Suprapubic skin (tissue), 4 donors: ENCODE results near the gene RPS8. TPM values are rescaled to one million over a fixed set of nuclear protein-coding genes. Genes with fewer than 3 reads are reported as not detected.
"Not testable (repeated sequence)": the region's sequence is repeated elsewhere in the genome, so short reads cannot be mapped to it uniquely, and the experiment has no call there.

Source experiments
- DNase-seq, 2 donors: peaks; one replicate each; pipeline ENCODE4 v3.0.0-alpha.2; 2019; ENCODE audit warnings: low spot score in 2 of 2
- H3K27ac ChIP-seq: fragments of 200-600 bp; sonication (generic); one replicate; pipeline ENCODE4 v1.5.1; 2019
- H3K27me3 ChIP-seq: fragments of 200-600 bp; sonication (generic); one replicate; pipeline ENCODE4 v1.5.1; 2019
- H3K36me3 ChIP-seq: fragments of 200-600 bp; sonication (generic); one replicate; pipeline ENCODE4 v1.5.1; 2019
- H3K4me1 ChIP-seq: fragments of 200-600 bp; sonication (generic); one replicate; pipeline ENCODE4 v1.5.1; 2019
- H3K4me3 ChIP-seq: fragments of 200-600 bp; sonication (generic); one replicate; pipeline ENCODE4 v1.5.1; 2019; ENCODE audit warnings: mild to moderate bottlenecking
- H3K9me3 ChIP-seq: fragments of 200-600 bp; sonication (generic); one replicate; pipeline ENCODE4 v1.5.1; 2019
- CTCF ChIP-seq, 2 donors: fragments of 200-600 bp in 1 of 2; fragments of 450-650 bp in 1 of 2; sonication (generic) in 1 of 2; IDR thresholded peaks; one replicate each; pipeline ENCODE4 v1.5.1; 2016 to 2019; ENCODE audit warnings: antibody characterized with exemption in 2 of 2, mild to moderate bottlenecking in 1 of 2, moderate library complexity in 1 of 2
- EP300 ChIP-seq: sonication (generic); formaldehyde crosslinking; IDR thresholded peaks from one replicate; pipeline ENCODE4 v1.6.1; 2017; ENCODE audit warnings: antibody characterized with exemption
- POLR2A ChIP-seq, 2 donors: fragments of 450-650 bp; IDR thresholded peaks; one replicate each; pipeline ENCODE4 v1.6.1; 2017; ENCODE audit warnings: antibody characterized with exemption in 2 of 2, mild to moderate bottlenecking in 2 of 2, moderate library complexity in 2 of 2
- POLR2AphosphoS5 ChIP-seq, 3 donors: sonication (generic); formaldehyde crosslinking; IDR thresholded peaks; one replicate each; pipeline ENCODE4 v1.6.1; 2017; ENCODE audit warnings: antibody characterized with exemption in 3 of 3
- WGBS: methylation state at CpG from one replicate; pipeline ENCODE4 v1.1.5; 2018; 5-methylcytosine and 5-hydroxymethylcytosine counted together
- total RNA-seq, 4 donors: library from RNA; depleted of rRNA; stranded (reverse); fragments of >200 nt; gene quantifications; one replicate each; pipeline ENCODE4 v1.1.0, GENCODE V29; 2016

RPS8 gene
- total RNA-seq, 4 donors from 2014 or later: 1,858 to 3,271 (median 2,807) TPM

GRCh38 chr1:44811234-44811633, 35.9 kb downstream of the RPS8 start:
- H3K4me1 ChIP-seq: peaks cover 94% of the 10 kb centered on the region
- peaks cover 3% of the 10 kb centered on the region for H3K36me3 ChIP-seq
- no peaks in the 10 kb centered on the region for H3K27me3 ChIP-seq
- DNase-seq: peak in 1 of 2 donors; percentile 12
- TF ChIP-seq EP300 (no peak), POLR2AphosphoS5 (IDR thresholded peaks at IDR 0.05) (no peak)
- H3K27ac ChIP-seq: peak overlapping the region; percentile 94
- no peak overlapping the region for H3K4me3 ChIP-seq
- 60% methylated on average over 8 of the region's 8 CpGs for WGBS
- no peaks in the 10 kb centered on the region for H3K9me3 ChIP-seq

GRCh38 chr1:44812822-44813543, 37.6 kb downstream of the RPS8 start:
- no peaks in the 10 kb centered on the region for H3K27me3 ChIP-seq
- H3K4me3 ChIP-seq: peak overlapping the region; percentile 53
- WGBS: 71% methylated on average over 34 of the region's 48 CpGs
- no peak for TF ChIP-seq EP300
- TF ChIP-seq CTCF (IDR thresholded peaks at IDR 0.05): no peak
- no peak for TF ChIP-seq POLR2AphosphoS5 (IDR thresholded peaks at IDR 0.05)
- no peak for TF ChIP-seq POLR2A (IDR thresholded peaks at IDR 0.05)
- H3K4me1 ChIP-seq: peaks cover 79% of the 10 kb centered on the region
- DNase-seq: peak in 1 of 2 donors; percentile 80
- no peaks in the 10 kb centered on the region for H3K36me3 ChIP-seq
- H3K9me3 ChIP-seq: no peaks in the 10 kb centered on the region
- peak overlapping the region; percentile 94 for H3K27ac ChIP-seq

GRCh38 chr1:44815926-44816325, 40.6 kb downstream of the RPS8 start:
- Histone ChIP-seq H3K4me1 (peaks cover 67% of the 10 kb centered on the region), H3K27ac (peak overlapping the region; percentile 42)
- not testable (repeated sequence) for H3K4me3 ChIP-seq, DNase-seq, H3K36me3 ChIP-seq, H3K9me3 ChIP-seq, H3K27me3 ChIP-seq
- WGBS: 83% methylated on average over 9 of the region's 9 CpGs

- Histone ChIP-seq H3K36me3 (no peaks in the 10 kb centered on the region), H3K4me1 (peaks cover 55% of the 10 kb centered on the region), H3K27ac (peak overlapping the region; percentile 26), H3K27me3 (no peaks in the 10 kb centered on the region), H3K9me3 (no peaks in the 10 kb centered on the region), H3K4me3 (no peak overlapping the region)
- no peak for DNase-seq
- TF ChIP-seq EP300: no peak
- TF ChIP-seq CTCF (IDR thresholded peaks at IDR 0.05): no peak
- TF ChIP-seq POLR2AphosphoS5 (IDR thresholded peaks at IDR 0.05): no peak
- no peak for TF ChIP-seq POLR2A (IDR thresholded peaks at IDR 0.05)
- WGBS: 76% methylated on average over 2 of the region's 2 CpGs
Measured at GRCh38 chr1:44817307-44817706, 42.0 kb downstream of the RPS8 start.

- WGBS: 93% methylated on average over 11 of the region's 11 CpGs
- H3K4me3 ChIP-seq: no peak overlapping the region
- H3K4me1 ChIP-seq: peaks cover 51% of the 10 kb centered on the region
- H3K27me3 ChIP-seq: no peaks in the 10 kb centered on the region
- TF ChIP-seq POLR2AphosphoS5 (IDR thresholded peaks at IDR 0.05) (no peak), POLR2A (IDR thresholded peaks at IDR 0.05) (no peak), CTCF (IDR thresholded peaks at IDR 0.05) (no peak), EP300 (no peak)
- H3K9me3 ChIP-seq: no peaks in the 10 kb centered on the region
- DNase-seq: peak in 1 of 2 donors; percentile 41
- no peaks in the 10 kb centered on the region for H3K36me3 ChIP-seq
- H3K27ac ChIP-seq: peak overlapping the region; percentile 26
Measured at GRCh38 chr1:44817771-44818495, 42.6 kb downstream of the RPS8 start.

GRCh38 chr1:44819196-44819607, 43.9 kb downstream of the RPS8 start:
- peak overlapping the region; percentile 57 for H3K4me3 ChIP-seq
- no peaks in the 10 kb centered on the region for H3K36me3 ChIP-seq
- TF ChIP-seq EP300: no peak
- TF ChIP-seq POLR2AphosphoS5 (IDR thresholded peaks at IDR 0.05): no peak
- TF ChIP-seq CTCF (IDR thresholded peaks at IDR 0.05): no peak
- no peak for TF ChIP-seq POLR2A (IDR thresholded peaks at IDR 0.05)
- H3K4me1 ChIP-seq: peaks cover 39% of the 10 kb centered on the region
- no peaks in the 10 kb centered on the region for H3K9me3 ChIP-seq
- DNase-seq: peak in 1 of 2 donors; percentile 39
- WGBS: 12% methylated on average over 13 of the region's 13 CpGs
- H3K27me3 ChIP-seq: no peaks in the 10 kb centered on the region
- peak overlapping the region; percentile 91 for H3K27ac ChIP-seq
